GM21360 (cell line): ENCODE data around the gene CHP1.
"Not testable (repeated sequence)": the region's sequence is repeated elsewhere in the genome, so short reads cannot be mapped to it uniquely, and the experiment has no call there.

Source experiments
- ATAC-seq: cut with Tn5 transposase; IDR thresholded peaks from one replicate; pipeline ENCODE4 v1.9.1; 2021; ENCODE audit warnings: mild to moderate bottlenecking, moderate library complexity; ENCODE audit not compliant: unreplicated experiment

The CHP1 gene

DNA sequence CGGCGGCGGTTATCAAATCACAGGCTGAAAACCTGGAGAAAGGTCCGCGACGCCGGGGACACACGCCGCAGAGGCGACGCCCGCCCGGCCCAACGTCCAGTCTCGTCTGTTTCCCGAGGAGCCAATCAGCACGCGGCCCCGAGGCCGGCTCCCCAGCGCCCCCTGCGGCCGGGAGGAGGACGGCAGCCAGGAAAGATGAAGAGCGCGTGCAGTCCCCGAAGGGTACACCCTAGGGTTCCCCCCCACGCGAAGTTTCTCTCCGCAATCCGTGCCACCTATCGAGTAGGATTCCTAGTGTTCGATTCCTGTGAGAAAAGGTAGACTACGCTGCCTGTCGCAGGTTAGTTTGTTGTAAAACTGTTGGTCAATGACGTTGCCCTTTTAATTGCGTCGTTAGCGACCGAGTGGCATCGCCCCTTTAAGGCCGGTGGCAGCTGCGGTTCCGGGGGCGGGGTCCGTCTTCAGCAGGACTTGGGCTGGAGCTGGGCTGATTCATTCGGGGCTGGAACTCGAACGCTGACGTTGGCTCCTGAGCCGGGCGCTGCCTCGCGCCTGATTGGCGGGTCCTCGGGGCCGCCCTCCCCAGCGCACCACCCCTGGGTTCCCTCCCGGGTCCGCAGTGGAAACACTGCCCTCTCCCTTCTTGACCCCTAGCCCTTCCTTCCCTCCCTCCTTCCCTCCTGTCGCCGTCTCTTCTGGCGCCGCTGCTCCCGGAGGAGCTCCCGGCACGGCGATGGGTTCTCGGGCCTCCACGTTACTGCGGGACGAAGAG lies at the start of gene CHP1, which contains the start of gene EXD1:
CHP1 (plus strand) TSS at position 619 of the 772 bp plus-strand sequence; CDS start at position 734, 115 bp downstream.
EXD1 (minus strand) TSS at position 108 of the 772 bp plus-strand sequence. CDS start 4,182 bp downstream, outside the sequence.
- ATAC-seq = peak; percentile 94

GRCh38 chr15:41182266-41182665 lies 48.8 kb upstream of the CHP1 start:
- no peak for ATAC-seq

- ATAC-seq = no peak
These were observed 47.5 kb upstream of the CHP1 start for GRCh38 chr15:41183581-41183980.

GRCh38 chr15:41194444-41194843 lies 36.6 kb upstream of the CHP1 start:
- ATAC-seq = no peak

- no peak for ATAC-seq
These were observed 31.6 kb upstream of the CHP1 start for GRCh38 chr15:41199470-41199869.

DNA sequence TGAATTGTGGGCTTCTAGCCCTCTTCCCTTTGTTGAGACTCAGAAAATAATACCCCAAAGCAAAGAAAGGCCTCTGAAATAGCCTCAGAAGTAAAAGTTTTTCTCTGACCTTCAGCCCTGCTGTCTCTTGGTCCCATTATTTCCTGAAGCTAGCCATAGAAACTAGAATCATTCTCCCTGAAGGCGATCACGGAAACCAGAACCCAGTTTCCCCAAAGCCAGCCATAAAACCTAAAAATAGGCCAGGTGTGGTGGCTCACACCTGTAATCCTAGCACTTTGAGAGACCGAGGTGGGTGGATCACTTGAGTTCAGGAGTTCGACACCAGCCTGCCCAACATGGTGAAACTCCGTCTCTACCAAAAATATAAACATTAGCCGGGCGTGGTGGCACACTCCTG lies 27.7 kb upstream of the CHP1 start:
- ATAC-seq = no peak

- no peak for ATAC-seq
These were observed 25.8 kb upstream of the CHP1 start for GRCh38 chr15:41205315-41205714.

GRCh38 chr15:41207687-41208448 lies 23.2 kb upstream of the CHP1 start:
- no peak for ATAC-seq

DNA sequence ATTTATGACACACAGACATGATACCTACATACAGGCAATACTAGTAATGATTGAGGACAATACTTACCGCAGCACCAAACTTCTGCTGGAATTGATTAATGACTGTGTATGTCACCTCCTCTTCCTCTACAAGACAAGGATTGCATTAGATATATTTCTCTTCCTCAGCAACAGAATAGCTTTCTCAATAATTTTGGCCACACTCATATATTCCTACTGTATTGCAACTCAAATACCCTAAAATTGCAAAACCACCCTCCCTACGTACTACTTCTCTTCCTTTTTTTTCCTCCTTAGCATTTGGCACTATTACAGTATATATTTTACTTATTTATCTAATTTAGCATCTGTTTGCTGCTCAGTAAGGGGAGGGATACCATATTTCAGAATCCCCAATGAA lies 15.4 kb upstream of the CHP1 start:
- no peak for ATAC-seq

DNA sequence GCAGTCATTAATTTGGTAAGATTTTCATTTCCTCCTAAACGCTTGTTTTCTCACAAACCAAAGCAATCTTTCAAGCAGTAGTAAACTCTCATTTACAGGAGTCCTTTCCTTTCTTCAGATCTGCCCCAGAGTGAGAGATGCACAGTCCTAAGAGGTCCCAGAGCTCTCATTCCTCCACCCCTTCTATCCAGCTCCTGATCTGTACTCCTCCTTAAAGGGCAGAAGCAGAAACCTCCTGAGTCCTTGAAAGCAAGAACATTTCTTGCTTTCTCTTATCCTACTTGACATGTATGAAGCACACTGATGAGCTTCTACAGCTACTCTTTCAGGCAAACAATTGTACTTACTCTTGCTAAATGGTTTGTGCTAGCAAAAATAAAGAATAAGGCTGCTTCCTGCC lies 12.2 kb upstream of the CHP1 start:
- no peak for ATAC-seq

DNA sequence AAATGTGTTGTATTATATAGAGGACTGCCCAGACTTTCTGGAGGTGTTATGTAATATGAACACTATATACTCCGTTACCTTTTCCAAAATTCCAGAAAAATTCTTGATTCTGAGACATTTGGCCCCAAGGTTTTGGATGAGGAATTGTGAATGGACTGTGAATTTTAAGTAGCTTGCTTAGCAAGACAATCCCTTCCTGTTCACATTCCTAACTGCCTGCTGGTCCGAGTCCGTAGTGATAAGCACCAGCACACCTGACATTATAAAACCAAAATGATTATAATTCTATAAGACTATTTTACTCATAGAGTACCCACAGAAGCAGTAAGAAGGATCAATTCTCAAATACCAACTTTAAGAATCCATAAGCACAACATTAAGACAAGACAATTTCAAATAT lies 11.7 kb upstream of the CHP1 start:
- no peak for ATAC-seq

GRCh38 chr15:41230345-41230649 lies 771 bp upstream of the CHP1 start:
- no peak for ATAC-seq

GRCh38 chr15:41231422-41232226 lies 556 bp downstream of the CHP1 start:
- peak; percentile 31 for ATAC-seq

- ATAC-seq = no peak
These were observed 2.3 kb downstream of the CHP1 start for GRCh38 chr15:41233367-41233771.

DNA sequence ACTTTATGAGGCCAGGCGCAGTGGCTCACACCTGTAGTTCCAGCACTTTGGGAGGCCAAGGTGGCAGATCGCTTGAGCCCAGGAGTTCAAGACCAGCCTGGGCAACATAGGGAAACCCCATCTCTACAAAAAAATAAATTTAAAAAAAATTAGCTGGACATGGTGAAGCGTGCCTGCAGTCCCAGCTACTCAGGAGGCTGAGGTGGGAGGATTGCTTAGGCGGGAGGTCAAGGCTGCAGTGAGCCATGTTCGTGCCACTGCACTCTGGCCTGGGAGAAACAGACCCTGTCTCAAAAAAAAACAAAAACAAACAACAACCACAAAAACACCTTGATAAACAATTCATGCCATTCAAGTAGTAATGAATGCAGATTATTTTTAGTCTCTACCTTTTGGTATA lies 4.2 kb downstream of the CHP1 start:
- not testable (repeated sequence) for ATAC-seq

- no peak for ATAC-seq
These were observed 4.9 kb downstream of the CHP1 start for GRCh38 chr15:41235929-41236328.

GRCh38 chr15:41238100-41238499 lies 7.0 kb downstream of the CHP1 start:
- ATAC-seq = no peak

- ATAC-seq = no peak
These were observed 10.3 kb downstream of the CHP1 start for GRCh38 chr15:41241221-41241964.

DNA sequence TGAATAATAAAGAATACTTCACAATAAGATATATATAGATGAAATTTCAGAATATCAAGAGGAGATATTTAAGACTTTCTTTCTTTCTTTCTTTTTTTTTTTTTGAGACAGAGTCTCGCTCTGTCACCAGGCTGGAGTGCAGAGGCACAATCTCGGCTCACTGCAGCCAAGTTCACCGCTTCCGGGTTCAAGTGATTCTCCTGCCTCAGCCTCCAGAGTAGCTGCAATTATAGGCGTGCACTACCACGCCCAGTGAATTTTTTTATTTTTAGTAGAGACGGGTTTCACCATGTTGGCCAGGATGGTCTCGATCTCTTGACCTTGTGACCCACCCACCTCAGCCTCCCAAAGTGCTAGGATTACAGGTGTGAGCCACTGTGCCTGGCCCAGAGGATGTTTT lies 19.7 kb downstream of the CHP1 start:
- not testable (repeated sequence) for ATAC-seq

DNA sequence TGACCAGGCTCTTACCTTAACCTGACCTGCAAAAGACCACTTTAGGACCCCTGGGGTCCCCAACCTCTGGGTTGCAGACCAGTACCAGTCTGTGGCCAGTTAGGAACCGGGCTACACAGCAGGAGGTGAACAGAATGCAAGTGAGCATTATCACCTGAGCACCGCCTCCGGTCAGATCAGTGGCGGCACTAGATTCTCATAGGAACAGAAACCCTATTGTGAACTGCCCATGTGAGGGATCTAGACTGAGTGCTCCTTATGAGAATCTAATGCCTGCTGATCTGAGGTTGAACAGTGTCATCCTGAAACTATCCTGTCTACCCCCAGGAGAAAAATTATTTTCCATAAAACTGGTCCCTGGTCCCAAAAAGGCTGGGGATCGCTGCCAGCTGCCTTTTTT lies 20.3 kb downstream of the CHP1 start:
- no peak for ATAC-seq

- ATAC-seq = no peak
These were observed 23.5 kb downstream of the CHP1 start for GRCh38 chr15:41254560-41254959.
